ENCODE measurements around the gene KCNH1. TPM values are rescaled to one million over a fixed set of nuclear protein-coding genes. Genes with fewer than 3 reads are reported as not detected.

Gene KCNH1
- total RNA-seq, 2 donors from 2014 or later, result 0.40 to 0.64 TPM

DNA sequence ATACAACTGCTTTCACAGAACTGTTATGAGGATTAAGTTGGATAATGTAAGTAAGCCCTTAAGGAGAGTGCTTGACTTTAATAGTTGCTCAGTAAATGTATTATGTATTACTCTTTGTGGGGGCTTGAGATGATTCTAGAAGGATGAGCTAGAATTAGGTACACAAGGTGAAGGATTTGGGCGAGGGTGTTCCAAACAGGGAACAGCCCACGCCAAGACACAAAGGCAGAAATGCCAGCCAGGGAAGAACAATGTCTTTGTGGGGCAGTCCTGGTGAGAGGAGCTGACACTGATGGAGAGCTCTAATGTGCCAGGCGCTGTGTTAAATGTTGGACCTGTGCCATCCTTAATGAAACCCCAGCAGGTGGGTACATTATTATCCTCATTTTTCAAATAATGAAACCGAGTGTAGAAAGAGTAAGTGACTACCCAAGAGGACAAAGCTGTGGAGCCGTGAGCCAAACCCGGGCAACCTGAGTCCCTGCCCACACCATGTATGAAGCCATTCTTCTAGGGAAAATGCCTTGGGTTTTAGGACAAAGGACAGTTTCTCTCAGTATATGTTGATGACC is 442.8 kb downstream of the KCNH1 start:
- no peak overlapping the region for H3K4me3 ChIP-seq
- H3K27me3 ChIP-seq, result no peaks in the 10 kb centered on the region
- no peaks in the 10 kb centered on the region for H3K9me3 ChIP-seq
- H3K9ac ChIP-seq (ENCODE audit: low read depth in 2 of 2, low read length in 2 of 2), result no peak overlapping the region
- intact Hi-C loops (cut with DNase I), result no loop called here
- no peaks in the 10 kb centered on the region for H3K4me1 ChIP-seq
- DNase-seq, result no peak
- no peaks in the 10 kb centered on the region for H3K36me3 ChIP-seq
- TF ChIP-seq, protein P1, sequence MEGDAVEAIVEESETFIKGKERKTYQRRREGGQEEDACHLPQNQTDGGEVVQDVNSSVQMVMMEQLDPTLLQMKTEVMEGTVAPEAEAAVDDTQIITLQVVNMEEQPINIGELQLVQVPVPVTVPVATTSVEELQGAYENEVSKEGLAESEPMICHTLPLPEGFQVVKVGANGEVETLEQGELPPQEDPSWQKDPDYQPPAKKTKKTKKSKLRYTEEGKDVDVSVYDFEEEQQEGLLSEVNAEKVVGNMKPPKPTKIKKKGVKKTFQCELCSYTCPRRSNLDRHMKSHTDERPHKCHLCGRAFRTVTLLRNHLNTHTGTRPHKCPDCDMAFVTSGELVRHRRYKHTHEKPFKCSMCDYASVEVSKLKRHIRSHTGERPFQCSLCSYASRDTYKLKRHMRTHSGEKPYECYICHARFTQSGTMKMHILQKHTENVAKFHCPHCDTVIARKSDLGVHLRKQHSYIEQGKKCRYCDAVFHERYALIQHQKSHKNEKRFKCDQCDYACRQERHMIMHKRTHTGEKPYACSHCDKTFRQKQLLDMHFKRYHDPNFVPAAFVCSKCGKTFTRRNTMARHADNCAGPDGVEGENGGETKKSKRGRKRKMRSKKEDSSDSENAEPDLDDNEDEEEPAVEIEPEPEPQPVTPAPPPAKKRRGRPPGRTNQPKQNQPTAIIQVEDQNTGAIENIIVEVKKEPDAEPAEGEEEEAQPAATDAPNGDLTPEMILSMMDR (IDR thresholded peaks at IDR 0.05), result no peak
- H3K27ac ChIP-seq, result no peak overlapping the region

DNA sequence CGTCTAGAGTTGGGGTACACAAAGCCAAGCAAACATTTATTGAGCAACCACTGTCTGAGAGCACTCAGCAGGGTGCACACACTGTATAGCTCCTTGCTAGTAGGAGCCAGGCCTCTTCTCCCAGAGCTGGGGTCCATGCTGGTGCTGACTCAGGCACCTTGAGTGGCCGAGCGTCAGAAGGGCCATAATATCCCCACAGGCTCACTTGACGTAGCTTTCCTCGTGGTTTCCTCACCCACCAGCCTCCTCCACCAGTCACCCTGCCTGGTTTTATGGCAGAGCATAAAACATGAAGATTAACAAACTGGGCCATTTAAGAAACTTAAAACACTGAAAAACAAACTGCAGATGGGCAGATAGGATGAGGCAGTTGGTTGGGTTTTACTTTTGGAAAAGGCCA is 443.7 kb downstream of the KCNH1 start:
- H3K36me3 ChIP-seq, result no peaks in the 10 kb centered on the region
- no peak for DNase-seq
- TF ChIP-seq, protein P1 (IDR thresholded peaks at IDR 0.05), result no peak
- H3K9me3 ChIP-seq, result no peaks in the 10 kb centered on the region
- H3K9ac ChIP-seq (ENCODE audit: low read depth in 2 of 2, low read length in 2 of 2), result no peak overlapping the region
- intact Hi-C loops (cut with DNase I), result no loop called here
- H3K4me3 ChIP-seq, result no peak overlapping the region
- H3K4me1 ChIP-seq, result no peaks in the 10 kb centered on the region
- no peaks in the 10 kb centered on the region for H3K27me3 ChIP-seq
- no peak overlapping the region for H3K27ac ChIP-seq

DNA sequence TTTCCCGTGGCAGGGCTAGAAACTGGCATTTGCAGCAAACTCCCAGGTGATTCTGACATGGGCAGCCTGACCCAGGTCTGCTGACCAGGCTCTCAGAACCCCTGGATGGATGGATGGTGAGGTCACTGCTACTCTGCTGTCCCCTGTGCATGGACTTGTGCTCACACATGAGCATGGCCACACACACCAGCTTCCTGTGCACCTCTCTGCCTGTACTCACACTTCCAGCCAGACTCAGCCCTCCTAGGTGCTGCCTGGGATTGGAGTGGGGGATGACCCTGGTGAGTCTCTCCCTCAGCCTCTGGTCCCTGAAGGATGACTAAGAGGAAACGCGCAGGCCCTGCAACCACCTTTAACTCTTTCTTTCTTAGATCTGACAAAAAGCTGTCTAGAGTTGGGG is 444.1 kb downstream of the KCNH1 start:
- H3K4me1 ChIP-seq, result no peaks in the 10 kb centered on the region
- no peaks in the 10 kb centered on the region for H3K36me3 ChIP-seq
- H3K9ac ChIP-seq (ENCODE audit: low read depth in 2 of 2, low read length in 2 of 2), result no peak overlapping the region
- intact Hi-C loops (cut with DNase I), result no loop called here
- H3K27me3 ChIP-seq, result no peaks in the 10 kb centered on the region
- DNase-seq, result no peak
- H3K9me3 ChIP-seq, result no peaks in the 10 kb centered on the region
- TF ChIP-seq, protein P1 (IDR thresholded peaks at IDR 0.05), result no peak
- no peak overlapping the region for H3K27ac ChIP-seq
- H3K4me3 ChIP-seq, result no peak overlapping the region

DNA sequence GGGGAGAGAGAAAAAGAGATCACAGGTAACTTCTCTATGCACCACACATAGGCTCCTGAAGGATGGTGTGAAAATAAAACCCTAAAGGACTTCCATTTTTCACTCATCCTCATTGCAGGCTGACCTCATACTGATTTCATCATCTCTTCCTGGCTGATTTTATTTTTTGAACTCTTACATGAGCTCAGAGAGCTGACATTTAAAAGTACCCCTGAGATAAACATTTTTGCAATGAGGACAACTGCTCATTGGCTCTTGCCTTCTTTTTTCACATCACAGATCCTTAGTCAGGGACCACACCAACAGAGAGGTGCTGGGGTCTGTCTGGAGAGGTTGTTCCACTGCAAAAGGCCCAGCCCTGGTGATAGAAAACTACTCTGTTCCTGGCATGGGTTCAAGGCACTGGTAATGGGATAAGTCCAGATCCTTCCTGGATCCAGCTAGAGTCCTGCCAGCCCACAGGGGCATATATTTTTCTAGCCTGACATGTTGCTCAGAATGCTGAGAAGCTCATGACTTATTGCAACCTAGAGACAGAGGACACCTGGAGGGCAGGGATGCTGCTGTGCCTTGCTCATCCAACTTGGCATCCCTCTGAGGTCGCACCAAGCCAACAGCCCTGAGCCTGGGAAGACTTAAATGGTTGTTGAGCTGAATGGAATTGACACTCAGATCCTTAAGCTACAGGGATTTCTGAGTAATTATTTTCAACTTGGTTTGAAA is 445.3 kb downstream of the KCNH1 start:
- intact Hi-C loops (cut with DNase I), result no loop called here
- DNase-seq, result no peak
- Histone ChIP-seq H3K9ac (ENCODE audit: low read depth in 2 of 2, low read length in 2 of 2) (no peak overlapping the region), H3K36me3 (no peaks in the 10 kb centered on the region), H3K27ac (no peak overlapping the region), H3K27me3 (no peaks in the 10 kb centered on the region), H3K4me1 (no peaks in the 10 kb centered on the region), H3K4me3 (no peak overlapping the region), H3K9me3 (no peaks in the 10 kb centered on the region)
- TF ChIP-seq, protein P1 (IDR thresholded peaks at IDR 0.05), result no peak

DNA sequence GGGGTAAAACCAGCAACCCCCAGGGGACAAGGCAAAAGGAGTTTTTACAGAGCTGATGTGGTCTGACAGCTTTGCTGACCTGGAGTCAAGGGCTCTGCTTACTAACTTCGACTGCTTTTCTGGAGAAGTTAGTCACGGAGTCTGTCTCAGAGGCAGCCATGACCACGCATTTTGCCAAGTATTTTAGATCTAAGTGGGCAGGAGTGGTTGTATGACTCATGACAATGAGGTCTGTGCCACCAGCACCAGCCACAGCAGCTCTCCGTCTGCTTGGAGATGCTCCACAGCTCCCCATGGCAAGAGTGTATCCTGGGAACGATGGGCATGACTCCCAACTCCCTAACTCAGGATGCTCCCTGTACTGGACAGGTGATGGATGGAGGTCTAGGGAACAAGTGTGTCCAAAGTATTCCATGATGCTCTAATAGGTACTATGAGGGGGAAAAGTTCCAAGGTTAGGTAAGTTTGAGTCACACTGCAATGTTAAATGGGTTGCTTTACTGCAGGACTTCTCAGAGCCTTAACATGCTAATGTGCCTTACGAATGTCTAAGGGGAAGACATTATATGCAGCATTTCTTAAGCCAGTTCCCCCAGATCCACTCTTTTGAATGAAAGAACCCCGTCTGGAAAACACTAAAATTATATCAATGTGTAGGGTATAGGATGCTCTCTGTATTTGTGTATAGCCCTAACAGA is 446.2 kb downstream of the KCNH1 start:
- Histone ChIP-seq H3K27me3 (no peaks in the 10 kb centered on the region), H3K4me1 (no peaks in the 10 kb centered on the region), H3K36me3 (no peaks in the 10 kb centered on the region), H3K4me3 (no peak overlapping the region), H3K27ac (no peak overlapping the region), H3K9me3 (no peaks in the 10 kb centered on the region), H3K9ac (ENCODE audit: low read depth in 2 of 2, low read length in 2 of 2) (no peak overlapping the region)
- intact Hi-C loops (cut with DNase I), result no loop called here
- TF ChIP-seq, protein P1 (IDR thresholded peaks at IDR 0.05), result no peak
- DNase-seq, result no peak
